Measurements from ENCODE around the gene ADARB2.

GRCh38 chr10:1293636-1294435 lies 443.5 kb downstream of the ADARB2 start:
- no peak for TF ChIP-seq HDGF (IDR thresholded peaks at IDR 0.05; ENCODE audit: borderline replicate concordance)
- TF ChIP-seq FOXM1 (IDR thresholded peaks at IDR 0.05; ENCODE audit: borderline replicate concordance) = no peak
- TF ChIP-seq ELF4 (IDR thresholded peaks at IDR 0.05) = no peak
- no peak for TF ChIP-seq L3MBTL2 (conservative IDR thresholded peaks at IDR 0.05)

Measured in HEK293T (cell line).